Ishikawa (cell line): ENCODE measurements around the gene AATF.

Source experiments
- CEBPB ChIP-seq: IDR thresholded peaks from 2 replicates; pipeline ENCODE4 v1.6.1; 2012
- CREB1 ChIP-seq: IDR thresholded peaks from 2 replicates; pipeline ENCODE4 v1.6.1; 2012; ENCODE audit warnings: low read depth
- EGR1 ChIP-seq: IDR thresholded peaks from 2 replicates; pipeline ENCODE4 v1.6.1; 2012
- EP300 ChIP-seq: IDR thresholded peaks from 2 replicates; pipeline ENCODE4 v1.6.1; 2012; ENCODE audit warnings: borderline replicate concordance
- FOXM1 ChIP-seq: IDR thresholded peaks from 2 replicates; pipeline ENCODE4 v1.6.1; 2012; ENCODE audit warnings: low read depth, borderline replicate concordance
- MAX ChIP-seq: IDR thresholded peaks from 2 replicates; pipeline ENCODE4 v1.6.1; 2012
- NFIC ChIP-seq: IDR thresholded peaks from 2 replicates; pipeline ENCODE4 v1.6.1; 2012
- RAD21 ChIP-seq: IDR thresholded peaks from 2 replicates; pipeline ENCODE4 v1.6.1; 2012; ENCODE audit warnings: low read depth
- REST ChIP-seq: IDR thresholded peaks from 2 replicates; pipeline ENCODE4 v1.6.1; 2012; ENCODE audit warnings: low read depth, mild to moderate bottlenecking
- TAF1 ChIP-seq: IDR thresholded peaks from 2 replicates; pipeline ENCODE4 v1.6.1; 2012; ENCODE audit warnings: low read depth, mild to moderate bottlenecking
- TCF12 ChIP-seq: IDR thresholded peaks from 2 replicates; pipeline ENCODE4 v1.6.1; 2012; ENCODE audit warnings: low read depth
- TEAD4 ChIP-seq: IDR thresholded peaks from 2 replicates; pipeline ENCODE4 v1.6.1; 2012
- YY1 ChIP-seq: IDR thresholded peaks from 2 replicates; pipeline ENCODE4 v1.6.1; 2012; ENCODE audit warnings: low read depth
- ZBTB7A ChIP-seq: IDR thresholded peaks from 2 replicates; pipeline ENCODE4 v1.6.1; 2012; ENCODE audit warnings: low read depth
- TF ChIP-seq, protein P1 (sequence below): IDR thresholded peaks from 2 replicates; pipeline ENCODE4 v1.6.1; 2012

Gene AATF

DNA sequence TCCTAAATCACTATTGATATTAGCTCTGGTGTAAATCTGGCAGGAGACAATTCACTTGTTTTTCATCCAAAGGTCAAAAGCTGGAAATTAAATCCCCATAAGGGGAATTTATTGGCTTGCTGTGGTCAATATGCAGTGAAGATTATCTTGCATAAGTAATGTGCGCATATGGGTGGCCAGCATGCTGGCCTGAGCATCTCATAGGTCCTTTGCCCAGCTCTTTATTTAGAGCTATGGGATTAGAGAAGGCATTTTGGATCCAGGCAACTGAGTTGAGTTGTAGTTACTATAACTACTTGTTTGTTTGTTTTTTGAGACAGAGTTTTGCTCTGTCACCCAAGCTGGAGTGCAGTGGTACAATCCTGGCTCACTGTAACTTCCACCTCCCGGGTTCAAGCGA, 110.7 kb downstream of the AATF start:
- no peak for TF ChIP-seq ZBTB7A
- no peak for TF ChIP-seq TAF1
- TF ChIP-seq TCF12 = no peak
- no peak for TF ChIP-seq RAD21
- TF ChIP-seq FOXM1 = no peak
- no peak for TF ChIP-seq YY1
- no peak for TF ChIP-seq REST
- TF ChIP-seq CEBPB = no peak
- TF ChIP-seq MAX = no peak
- TF ChIP-seq CREB1 = no peak
- TF ChIP-seq EP300 = no peak
- no peak for TF ChIP-seq EGR1
- no peak for TF ChIP-seq TEAD4
- TF ChIP-seq, protein P1, sequence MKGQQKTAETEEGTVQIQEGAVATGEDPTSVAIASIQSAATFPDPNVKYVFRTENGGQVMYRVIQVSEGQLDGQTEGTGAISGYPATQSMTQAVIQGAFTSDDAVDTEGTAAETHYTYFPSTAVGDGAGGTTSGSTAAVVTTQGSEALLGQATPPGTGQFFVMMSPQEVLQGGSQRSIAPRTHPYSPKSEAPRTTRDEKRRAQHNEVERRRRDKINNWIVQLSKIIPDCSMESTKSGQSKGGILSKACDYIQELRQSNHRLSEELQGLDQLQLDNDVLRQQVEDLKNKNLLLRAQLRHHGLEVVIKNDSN = no peak
- no peak for TF ChIP-seq NFIC

GRCh38 chr17:37060094-37060493, 111.3 kb downstream of the AATF start:
- TF ChIP-seq NFIC = no peak
- TF ChIP-seq RAD21 = no peak
- TF ChIP-seq ZBTB7A = no peak
- no peak for TF ChIP-seq EP300

DNA sequence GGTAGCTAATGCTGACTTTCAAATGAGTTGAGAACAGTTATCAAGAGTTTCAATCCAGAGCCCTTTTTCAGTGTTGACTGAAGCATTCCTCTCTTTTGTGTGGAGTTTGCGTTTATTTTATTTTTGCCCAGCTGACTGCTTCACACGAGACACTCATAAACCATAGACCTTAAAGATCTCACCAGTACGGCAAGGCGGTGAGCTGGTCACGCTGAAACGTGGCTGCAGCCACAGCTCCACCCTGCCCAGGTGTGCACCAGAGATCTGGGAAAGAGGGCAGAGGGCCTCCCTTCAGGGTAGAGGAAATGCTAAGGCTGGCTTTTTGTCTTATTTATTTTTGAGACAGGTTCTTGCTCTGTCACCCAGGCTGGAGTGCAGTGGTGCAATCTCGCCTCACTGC, 112.2 kb downstream of the AATF start:
- no peak for TF ChIP-seq ZBTB7A

GRCh38 chr17:37062021-37062420, 113.3 kb downstream of the AATF start:
- no peak for TF ChIP-seq ZBTB7A
- no peak for TF ChIP-seq RAD21
- TF ChIP-seq TEAD4 = no peak
- no peak for TF ChIP-seq EP300
- TF ChIP-seq TAF1 = no peak

DNA sequence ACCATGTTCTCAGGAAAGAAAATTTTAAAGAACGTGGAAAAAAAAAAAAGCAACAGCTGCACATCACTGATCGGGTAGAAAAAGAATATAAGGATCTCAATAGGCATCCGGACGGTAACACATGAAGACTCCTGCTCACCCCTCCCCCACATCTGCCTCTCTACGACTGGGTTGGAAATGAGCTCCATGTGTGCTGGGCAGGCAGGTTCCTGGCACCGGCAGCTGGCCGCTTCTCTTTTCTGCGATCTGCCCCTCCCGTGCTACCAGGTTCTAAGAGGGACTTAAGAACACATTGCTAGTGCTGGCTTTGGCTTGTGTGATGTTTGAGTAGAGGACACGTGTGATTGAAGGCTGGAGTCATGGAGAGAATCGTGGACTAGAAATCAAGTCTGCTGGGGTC, 115.5 kb downstream of the AATF start:
- no peak for TF ChIP-seq TEAD4
- no peak for TF ChIP-seq YY1
- TF ChIP-seq NFIC = no peak
- no peak for TF ChIP-seq EP300
- TF ChIP-seq REST = no peak
- TF ChIP-seq FOXM1 = no peak
- TF ChIP-seq MAX = no peak
- no peak for TF ChIP-seq TCF12
- TF ChIP-seq, protein P1 = no peak
- TF ChIP-seq RAD21 = no peak
- no peak for TF ChIP-seq CEBPB
- no peak for TF ChIP-seq ZBTB7A
- TF ChIP-seq EGR1 = no peak
- no peak for TF ChIP-seq CREB1
- TF ChIP-seq TAF1 = no peak

DNA sequence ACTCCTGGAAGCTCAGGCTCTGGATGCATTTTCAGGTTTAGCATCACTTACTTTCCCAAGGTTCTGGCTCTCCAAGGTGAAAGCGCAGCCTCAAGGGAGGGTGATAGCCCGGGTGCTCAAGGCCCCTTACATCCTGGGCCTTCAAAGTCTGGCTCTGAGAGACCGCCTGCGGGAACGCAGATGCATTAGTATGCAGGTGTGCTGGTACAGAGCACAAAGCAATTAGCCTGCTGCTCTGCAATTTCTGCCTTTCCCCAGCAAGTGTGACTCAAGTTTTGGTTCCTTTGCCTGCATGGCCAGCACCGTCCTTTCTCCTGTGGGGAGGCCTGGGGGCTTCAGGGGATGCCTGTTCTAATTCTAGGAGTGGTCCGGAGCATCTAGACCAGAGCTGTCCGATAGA, 116.2 kb downstream of the AATF start:
- no peak for TF ChIP-seq MAX
- TF ChIP-seq REST = no peak
- no peak for TF ChIP-seq FOXM1
- no peak for TF ChIP-seq RAD21
- no peak for TF ChIP-seq ZBTB7A
- no peak for TF ChIP-seq TAF1
- no peak for TF ChIP-seq TEAD4
- TF ChIP-seq CEBPB = no peak
- TF ChIP-seq YY1 = no peak
- TF ChIP-seq CREB1 = no peak
- no peak for TF ChIP-seq EP300
- no peak for TF ChIP-seq TCF12
- TF ChIP-seq EGR1 = no peak
- TF ChIP-seq NFIC = no peak
- TF ChIP-seq, protein P1 = no peak
